Stimulated activated CD8-positive, alpha-beta memory T cell treated with anti-CD3 and anti-CD28 coated beads, Interleukin-7, amount 100 ng/mL, for 1 hour (primary cell): ENCODE data around the gene BMP8B.
"Not testable (repeated sequence)": the region's sequence is repeated elsewhere in the genome, so short reads cannot be mapped to it uniquely, and the experiment has no call there.

Experiments
- DNase-seq, 2 donors: peaks; one replicate each; pipeline ENCODE4 v3.0.0-alpha.2; 2020; ENCODE audit warnings: low read depth in 2 of 2

BMP8B gene

GRCh38 chr1:39777896-39778295 is 10.8 kb downstream of the BMP8B start:
- DNase-seq = not testable (repeated sequence)

DNA sequence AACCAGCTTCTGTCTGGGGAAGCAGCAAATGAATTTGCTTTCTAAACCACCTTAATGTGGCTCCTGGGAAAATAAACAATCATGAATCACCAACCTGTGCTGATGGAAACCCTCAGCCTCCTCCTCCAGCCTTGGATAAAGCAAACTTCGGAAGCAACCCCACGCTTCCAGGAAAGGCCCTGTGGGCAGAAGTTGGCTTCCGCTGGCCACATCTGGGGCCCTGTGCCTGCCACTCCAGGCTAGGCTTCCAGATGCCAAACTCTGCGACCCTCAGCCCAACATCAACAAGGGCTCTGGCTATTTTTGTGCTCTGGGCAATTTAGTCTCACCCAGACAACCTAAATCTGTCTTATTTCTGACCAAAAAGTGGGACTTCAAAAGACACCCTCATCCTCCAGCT is 11.4 kb downstream of the BMP8B start:
- DNase-seq = no peak

- DNase-seq = no peak
These were observed 11.8 kb downstream of the BMP8B start for GRCh38 chr1:39776886-39777285.

- no peak for DNase-seq
These were observed 12.3 kb downstream of the BMP8B start for GRCh38 chr1:39776400-39776713.

GRCh38 chr1:39775676-39776399 is 12.8 kb downstream of the BMP8B start:
- not testable (repeated sequence) for DNase-seq

GRCh38 chr1:39775141-39775540 is 13.5 kb downstream of the BMP8B start:
- not testable (repeated sequence) for DNase-seq

GRCh38 chr1:39773369-39773979 is 15.2 kb downstream of the BMP8B start:
- DNase-seq = not testable (repeated sequence)

DNA sequence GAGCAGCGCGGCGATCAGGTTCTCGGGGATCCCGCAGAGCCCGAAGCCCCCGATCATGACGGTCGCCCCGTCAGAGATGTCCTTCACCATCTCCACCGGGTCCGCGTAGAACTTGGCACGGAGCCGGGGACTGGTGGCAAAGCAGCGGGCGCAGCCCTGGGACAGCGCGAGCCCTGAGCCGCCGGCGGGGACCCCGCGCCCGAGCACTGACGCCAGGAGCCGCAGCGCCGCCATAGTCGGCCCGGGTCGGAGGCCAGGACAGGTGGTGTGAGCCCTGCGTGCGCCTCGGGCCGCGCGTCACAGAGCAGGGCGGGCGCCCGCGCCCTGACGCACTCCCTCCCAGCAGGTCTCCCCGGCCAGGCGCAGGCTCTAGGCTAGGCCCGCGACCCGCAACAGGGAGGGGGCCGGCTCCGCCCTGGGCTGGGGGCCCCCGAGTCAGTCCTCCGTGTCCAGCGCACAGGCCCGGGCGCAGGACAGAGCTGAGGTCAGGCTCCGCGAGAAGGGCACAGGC is 17.6 kb downstream of the BMP8B start, which contains the start of gene OXCT2:
Gene OXCT2 (minus strand): TSS at position 327 of the 511 bp plus-strand sequence. CDS start 93 bp downstream, at position 234.
- not testable (repeated sequence) for DNase-seq

GRCh38 chr1:39770100-39771021 is 18.3 kb downstream of the BMP8B start:
- DNase-seq = not testable (repeated sequence)

- DNase-seq = not testable (repeated sequence)
These were observed 19.2 kb downstream of the BMP8B start for GRCh38 chr1:39769502-39769901.

DNA sequence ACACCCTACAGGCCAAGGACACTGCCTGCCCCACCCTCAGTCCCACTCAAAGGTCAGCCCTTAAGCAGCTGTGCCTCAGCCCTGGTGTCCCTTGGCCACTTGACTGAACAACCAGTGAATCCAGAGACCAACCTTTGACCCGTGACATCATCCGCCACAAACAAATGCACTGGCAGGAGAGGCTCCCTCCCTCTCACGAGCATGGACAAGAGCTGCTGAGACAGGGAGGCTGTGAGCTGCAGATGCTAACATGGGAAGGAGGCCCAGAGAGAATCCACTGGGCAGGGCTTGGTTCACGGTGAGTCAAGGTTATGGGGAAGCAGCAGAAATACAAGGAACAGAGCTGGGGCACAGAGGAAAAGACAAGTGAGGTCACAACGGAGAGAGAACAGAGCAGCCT is 22.2 kb downstream of the BMP8B start:
- not testable (repeated sequence) for DNase-seq

DNA sequence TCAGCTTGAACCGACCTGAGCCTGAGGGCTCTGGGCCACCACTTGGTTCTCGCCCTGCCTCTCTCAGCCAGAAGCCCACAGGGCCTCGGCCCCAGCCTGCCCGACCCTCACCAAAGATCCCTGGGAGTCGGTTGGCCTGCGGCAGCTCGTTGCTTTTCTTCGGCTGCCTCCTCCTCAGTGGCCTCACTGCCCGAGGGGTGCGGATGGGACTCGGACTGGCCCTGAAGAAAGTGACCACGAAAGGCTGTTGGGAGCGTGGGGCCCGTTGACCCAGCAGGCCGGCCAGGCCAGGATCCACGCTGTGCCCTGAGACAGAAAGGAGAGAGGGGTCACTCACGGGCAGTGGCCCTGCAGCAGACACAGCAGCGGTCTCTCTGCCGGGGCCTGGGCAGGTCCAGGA is 24.2 kb downstream of the BMP8B start:
- not testable (repeated sequence) for DNase-seq

- not testable (repeated sequence) for DNase-seq
These were observed 24.9 kb downstream of the BMP8B start for GRCh38 chr1:39763619-39764374.

DNA sequence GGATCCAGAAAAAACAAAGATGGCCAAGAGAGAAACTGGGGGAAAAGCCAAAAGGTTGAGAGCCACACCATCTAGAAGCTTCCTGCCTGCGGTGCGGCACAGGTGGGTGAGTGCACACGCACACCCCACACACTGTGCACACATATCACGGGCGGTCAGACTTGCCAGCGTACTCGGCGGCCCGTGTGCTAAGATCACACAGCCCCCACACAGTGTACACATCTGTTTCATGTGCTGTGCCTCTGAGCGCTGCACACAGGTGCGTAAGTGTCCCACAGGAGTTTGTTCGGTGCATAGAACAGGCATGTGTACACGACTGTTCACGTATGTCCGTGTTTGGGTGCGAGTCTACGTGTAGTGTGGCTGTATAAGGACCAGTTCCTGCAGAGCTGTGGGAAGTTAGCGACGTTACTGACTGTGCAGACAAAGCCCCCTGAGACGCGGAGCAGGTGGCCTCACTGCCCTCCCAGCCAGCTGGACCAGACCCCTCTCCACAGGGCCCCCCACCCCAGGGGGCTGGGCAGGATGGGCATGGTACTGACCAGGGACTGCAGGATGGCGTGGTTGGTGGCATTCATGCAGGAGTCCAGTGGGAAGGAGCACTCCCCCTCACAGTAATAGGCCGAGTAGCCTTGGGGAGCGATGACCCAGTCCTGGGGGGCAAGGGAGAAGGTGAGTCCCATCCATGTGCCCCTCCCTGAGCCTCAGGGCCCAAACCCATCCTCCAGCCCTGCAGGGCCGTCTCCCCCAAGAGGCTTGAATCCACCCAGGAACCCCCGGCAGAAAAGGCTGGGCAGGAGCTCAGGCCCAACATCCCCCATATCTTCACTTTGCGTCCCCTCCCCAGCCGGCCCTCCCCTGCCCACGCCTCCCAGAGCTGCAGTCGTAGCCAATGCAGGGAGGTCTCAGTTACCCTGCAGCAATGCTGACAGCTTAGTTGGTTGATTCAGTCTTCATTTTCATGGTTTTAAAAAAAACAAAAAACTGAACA is 25.8 kb downstream of the BMP8B start:
- no peak for DNase-seq

- DNase-seq = no peak
These were observed 27.0 kb downstream of the BMP8B start for GRCh38 chr1:39761557-39762260.

GRCh38 chr1:39761016-39761415 is 27.6 kb downstream of the BMP8B start:
- DNase-seq = no peak

DNA sequence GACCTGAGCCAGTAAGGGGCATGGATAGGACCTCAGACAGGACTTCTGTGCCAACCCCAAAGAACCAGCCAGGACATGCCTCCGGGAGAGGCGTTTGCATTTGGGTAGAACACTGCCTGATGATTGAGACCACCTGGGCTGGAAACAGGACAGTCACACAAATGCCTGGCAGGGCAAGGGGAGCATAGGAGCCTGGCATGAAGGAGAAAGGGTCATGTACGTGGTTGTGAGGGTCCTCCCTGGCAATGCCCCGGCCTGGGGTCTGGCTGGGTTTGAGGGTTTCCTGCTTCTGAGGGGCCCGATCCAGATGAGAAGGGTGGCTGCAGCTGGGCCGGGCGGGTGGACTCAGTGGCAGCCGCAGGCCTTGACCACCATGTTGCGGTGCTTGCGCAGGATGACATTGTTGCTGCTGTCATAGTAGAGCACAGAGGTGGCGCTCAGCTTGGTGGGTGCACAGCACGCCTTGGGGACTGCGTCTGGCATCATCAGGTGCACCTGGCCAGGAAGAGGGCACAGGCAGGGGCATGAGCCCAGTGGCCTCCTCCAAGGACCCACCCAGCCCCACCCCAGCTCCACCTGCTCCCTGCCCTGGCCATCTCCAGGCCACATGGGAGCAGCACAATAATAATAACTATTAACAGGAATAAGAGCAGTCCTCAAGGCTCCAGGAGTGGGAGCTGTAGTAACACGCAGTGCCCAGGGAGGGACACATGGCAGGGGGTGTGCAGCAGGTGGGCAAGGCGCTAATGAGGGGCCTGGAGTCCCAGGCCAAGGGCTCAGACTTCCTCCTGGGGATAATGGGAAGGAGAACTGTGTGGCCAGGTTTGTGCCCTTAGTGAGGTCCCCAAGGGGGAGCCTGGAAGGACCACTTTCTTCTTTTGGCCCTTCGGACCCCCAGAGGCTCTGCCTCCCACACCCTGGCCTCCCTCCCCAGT is 28.3 kb downstream of the BMP8B start:
- no peak for DNase-seq

DNA sequence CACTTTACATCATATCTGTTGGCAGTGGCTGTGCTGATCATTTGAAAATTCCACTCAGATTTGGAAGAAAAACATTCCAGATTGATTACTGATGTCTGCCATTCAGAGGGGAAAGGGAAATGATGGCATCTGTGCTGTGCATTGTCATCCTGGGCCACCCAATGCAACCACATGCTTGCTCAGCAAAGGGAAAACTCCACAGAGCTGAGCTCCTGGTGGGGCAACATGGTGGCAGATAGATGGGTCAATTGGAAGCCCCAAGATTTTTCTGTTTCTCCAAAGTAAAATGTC is 29.3 kb downstream of the BMP8B start:
- DNase-seq = no peak
